Muscle of arm (tissue), 14 donors: Measurements from ENCODE around the gene SCN2A. TPM values are rescaled to one million over a fixed set of nuclear protein-coding genes. Genes with fewer than 3 reads are reported as not detected.

Experiments
- DNase-seq: peaks from one replicate; pipeline ENCODE4 v3.0.0-alpha.2; 2013
- long read RNA-seq, 11 donors: transcript quantifications; one replicate each; lab custom pipeline, GENCODE V29; 2026
- polyA plus RNA-seq, 12 donors: library from polyadenylated mRNA; unstranded; fragments of 120-200 nt; gene quantifications; one replicate each; pipeline ENCODE4 v1.2.1, GENCODE V29; 2013; ENCODE audit not compliant: insufficient read length in 12 of 12

Gene SCN2A
- under 1 TPM in 9 of 12 donors, not detected in 3; 0.01 to 0.23 (median 0.10) TPM for polyA plus RNA-seq
- long read RNA-seq, donor 1 = 0 reads
- long read RNA-seq, donor 2 = 0 reads
- long read RNA-seq, donor 3 = 0 reads
- long read RNA-seq, donor 4 = 0 reads
- long read RNA-seq, donor 5 = 0 reads
- long read RNA-seq, donor 6 = 0 reads
- long read RNA-seq, donor 7 = 0 reads
- long read RNA-seq, donor 8 = 0 reads
- long read RNA-seq, donor 9 = 0 reads
- long read RNA-seq, donor 10 = 0 reads
- long read RNA-seq, donor 11 = 0 reads

DNA sequence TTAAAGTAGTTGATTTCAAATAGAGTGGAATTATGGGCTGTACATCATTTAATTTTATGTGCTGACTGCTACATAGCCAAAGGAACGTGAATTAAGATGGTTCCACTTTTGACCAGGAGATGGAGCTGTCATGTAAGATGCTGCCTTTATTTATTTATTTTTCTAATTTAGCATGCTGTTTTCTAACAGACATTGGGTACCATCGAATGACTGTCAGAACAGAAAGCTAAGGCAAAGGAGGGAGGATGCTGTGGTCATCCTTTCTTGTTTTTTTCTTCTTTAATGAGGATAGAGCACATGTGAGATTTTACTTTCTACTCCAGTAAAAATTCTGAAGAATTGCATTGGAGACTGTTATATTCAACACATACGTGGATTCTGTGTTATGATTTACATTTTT, at the start of gene SCN2A:
Gene SCN2A, plus strand, starts transcription at position 185 of the 400 bp plus-strand sequence. CDS start 56,410 bp downstream, outside the sequence.
- DNase-seq = peak; percentile 8

DNA sequence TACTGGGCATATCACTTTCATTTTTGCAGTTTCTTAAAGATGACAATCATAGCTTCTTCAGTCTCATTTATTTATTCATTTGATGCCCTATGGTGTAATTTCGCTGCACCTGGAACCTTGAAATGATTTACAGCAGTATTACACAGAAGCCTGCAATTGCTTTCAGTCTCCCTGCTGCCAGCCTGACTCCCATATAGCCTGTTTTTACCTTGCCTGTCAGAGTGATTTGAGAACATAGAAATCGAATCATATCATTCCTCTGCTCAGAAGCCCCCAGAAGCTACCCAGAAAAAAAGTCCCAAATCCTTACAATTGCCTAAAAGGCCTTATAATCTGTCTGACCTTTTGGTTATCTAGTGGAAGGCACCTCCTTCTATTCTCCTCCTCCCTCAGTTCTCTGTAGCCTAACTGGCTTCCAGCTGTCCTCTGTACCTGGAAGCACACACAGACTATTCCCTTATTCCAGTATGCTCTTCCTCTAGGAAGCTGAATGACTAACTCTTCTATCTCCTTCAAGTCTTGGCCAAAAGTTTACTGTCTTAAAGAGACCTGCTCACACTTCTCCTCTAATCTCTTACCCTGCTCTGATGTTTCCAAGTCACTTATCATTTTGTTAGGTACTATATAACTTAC, 48.0 kb upstream of the SCN2A start:
- no peak for DNase-seq

DNA sequence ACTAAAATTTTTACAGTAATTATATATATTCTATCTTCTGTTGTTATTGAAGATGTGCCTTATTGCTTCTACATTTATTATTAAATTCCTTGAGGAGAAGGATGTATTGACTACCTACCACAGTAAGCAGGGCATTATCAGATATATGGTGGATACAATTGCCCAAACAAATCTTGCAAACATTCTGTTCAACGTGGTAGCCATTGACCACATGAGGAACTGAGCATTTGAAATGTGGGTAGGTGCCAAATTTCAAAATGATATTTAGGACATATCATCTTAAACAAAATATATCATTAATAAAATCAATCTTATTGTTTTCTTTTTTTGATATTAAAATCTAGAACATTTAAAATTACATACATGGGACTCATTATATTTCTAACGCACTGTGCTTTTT, 46.5 kb upstream of the SCN2A start:
- no peak for DNase-seq

DNA sequence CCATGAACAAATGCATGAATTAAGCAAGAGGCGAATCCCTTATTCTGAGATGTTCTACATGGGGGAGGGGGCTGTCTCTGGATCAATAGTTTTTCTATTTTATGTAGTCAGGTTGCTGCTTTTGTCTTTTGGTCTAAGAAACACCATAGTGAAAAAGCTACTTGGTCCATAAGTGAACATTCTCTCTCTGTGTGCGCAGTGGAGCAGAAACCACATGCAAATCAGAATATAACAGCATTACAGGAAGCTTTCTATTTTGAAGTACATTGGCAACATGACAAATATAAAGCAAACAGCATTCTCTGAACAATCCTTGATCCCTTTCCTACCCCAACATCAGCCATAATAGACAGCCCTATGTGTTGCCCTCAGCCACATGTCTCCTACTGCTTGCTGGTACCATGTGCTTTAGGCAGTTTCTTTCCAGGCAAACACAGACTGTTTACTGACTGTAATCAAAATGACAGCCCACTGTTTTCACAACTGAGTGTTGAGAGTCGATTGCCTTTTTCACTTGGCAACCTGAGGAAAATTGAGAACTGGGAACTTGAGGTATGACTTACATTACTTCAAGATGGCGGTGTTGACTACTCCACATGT, 45.9 kb upstream of the SCN2A start:
- DNase-seq = no peak

DNA sequence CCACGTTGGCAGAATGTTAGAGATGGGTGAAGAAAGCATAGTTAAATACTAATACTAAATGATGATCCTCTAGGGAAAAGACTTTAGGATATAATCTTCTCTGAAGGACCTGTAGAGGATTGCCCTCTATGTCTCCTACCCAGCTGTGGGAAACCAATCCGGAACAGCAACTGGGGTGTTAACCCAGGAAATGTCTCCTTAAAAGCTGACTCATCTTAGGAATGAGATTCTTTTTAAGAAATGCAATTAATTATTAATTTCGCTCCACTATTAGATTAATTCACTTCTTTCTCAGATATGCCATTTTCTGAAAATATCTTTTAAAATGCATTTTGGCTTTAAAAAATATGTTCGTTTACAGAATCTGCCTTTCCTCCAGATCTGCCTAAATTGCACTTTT, 42.8 kb upstream of the SCN2A start:
- no peak for DNase-seq

DNA sequence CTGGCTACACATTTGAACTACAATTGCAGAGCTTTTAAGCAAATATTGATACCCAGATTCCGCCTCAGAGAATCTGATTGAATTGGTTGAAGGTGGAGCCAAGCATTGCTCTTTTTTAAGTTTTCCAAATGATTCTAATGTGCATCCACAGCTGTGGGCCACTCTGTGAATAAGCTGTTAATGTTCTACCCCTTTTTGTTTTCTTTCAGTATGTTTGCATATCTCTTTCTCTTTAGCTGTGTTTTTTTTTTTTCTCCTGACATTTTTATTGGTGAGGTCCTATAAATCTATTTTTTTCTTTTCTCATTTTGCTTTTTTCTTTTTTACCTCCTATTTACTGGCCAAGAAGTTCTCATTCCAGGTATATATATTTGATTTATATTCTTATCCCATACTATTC, 41.9 kb upstream of the SCN2A start:
- DNase-seq = no peak

DNA sequence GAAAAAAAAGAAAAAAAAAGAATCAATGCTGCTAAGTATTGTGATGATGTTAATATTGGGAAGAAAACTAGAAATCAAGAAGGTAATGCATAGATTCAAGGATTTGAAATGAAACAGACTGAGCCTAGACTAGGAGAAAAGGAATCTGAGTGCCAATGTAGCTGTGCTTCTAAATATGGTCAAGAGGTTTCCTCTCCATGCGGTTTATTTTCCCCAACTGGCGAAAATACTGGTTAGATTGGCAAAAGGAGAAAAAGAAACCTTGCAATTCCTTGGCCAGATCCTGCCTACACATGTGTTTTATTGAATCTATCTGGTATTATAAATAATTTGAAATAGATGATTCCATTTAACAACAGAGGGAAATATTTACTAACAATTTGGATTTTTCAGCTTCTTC, 41.0 kb upstream of the SCN2A start:
- no peak for DNase-seq

DNA sequence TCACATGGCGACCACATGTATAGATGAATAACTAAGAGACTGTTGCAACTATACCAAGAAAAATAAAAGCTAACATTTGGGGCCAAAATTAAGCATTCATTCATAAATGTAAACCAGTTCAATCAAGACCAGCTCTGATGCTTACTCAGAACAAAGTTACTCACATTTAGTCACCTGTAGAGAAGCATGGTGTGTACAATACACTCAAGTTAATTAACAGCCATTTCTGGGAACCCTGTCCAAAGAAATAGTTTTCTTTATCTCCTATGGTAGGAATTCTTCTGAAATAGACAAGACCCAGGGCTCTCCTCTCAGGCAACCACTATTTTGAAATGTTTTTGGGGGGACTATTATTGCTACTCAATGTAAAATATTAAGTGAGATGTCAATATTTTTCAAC, 37.0 kb upstream of the SCN2A start:
- DNase-seq = no peak

DNA sequence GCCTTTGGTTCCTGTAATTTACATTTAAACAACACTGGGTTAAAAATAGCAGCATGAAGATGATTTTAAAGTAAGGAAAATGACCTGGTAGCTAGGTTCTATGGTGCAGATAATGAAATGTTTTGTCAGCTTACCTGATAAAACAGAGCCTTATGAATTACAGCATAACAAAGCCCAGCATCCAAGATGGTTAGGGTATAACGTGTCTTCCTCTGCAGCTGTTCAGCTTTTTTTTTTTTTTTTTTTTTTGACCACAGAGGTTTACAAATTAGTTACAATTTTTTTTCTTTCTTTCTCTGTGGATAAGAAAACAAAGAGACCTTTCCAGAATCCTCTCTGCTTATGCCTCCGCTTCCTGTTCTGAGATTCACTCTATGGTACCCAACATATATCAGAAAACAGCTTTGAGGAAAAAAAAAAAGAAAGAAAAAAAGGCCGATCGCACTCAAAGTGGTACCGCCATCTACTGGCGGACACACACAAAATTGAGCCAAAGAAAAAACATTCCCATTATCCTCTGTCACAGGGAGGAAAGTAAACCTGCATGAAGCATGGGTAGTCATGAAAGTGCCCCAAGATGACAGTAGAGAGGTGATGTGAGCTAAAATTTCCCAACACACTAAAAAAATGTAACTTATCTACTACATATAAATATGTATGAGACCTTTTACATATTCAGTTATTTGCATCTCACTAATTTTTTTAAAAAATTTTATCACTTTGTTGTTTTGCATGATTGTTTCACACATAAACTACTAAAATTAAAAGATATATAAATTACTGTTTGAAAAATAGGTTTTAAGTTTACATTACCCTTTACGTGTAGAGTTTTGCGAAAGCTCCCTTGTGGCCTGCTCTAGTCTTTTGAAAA, 35.3 kb upstream of the SCN2A start, which contains the start of gene SCN3A:
Gene SCN3A, minus strand, starts transcription at position 362 of the 871 bp plus-strand sequence. CDS start 27,656 bp downstream, outside the sequence.
- peak; percentile 51 for DNase-seq

DNA sequence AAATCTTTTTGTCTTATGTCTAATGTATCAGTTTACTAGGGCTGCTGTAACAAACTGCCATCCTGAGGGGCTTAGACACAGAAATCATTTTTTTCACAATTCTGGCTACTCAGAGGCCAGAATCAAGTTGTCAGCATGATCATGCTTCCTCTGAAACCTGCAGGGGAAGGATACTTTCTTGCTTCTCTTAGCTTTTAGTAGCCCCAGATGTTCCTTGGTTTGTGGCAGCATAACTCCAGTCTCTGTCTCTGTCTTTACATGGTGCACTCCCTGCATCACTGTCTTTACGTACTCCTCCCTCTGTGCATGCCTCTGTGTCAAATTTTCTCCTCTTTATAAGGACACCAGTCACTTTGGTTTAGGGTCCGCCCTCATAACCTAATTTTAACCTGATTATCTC, 33.3 kb upstream of the SCN2A start:
- DNase-seq = no peak

DNA sequence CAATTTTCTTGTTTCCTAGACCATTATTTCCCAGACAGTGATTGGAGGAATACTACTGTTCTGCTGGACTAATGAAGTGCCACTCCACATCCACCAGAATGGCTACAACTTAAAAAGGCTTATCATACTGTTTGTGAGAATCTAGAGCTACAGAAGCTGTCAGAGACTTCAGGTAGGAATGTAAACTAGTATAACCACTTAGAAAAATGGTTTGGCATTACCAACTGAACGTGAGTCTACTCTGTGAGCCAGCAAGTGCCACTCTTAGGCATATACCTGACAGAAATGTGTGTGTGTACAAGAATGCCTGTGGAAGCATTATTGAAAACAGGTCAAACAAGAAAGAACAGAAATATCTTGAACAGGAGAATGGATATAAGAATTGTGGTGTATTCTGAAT, 31.1 kb upstream of the SCN2A start:
- DNase-seq = no peak

DNA sequence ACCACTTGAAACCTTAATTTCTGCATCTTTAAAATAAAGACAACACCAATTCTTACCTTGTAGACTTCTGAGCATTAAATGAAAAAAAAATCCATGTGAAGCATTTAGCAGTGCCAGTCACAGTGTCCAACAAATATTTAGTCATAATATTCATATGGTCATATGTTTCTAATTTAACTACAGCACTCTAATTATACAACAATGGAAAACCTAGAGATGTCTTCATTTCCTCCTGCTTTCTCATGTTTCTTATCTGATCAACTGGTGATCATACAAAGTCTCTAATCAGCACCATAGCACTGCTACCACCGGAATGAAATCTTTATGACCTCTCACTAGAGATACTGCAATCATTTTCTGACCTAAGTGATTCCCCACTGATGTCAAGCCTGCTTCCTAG, 25.1 kb upstream of the SCN2A start:
- no peak for DNase-seq

DNA sequence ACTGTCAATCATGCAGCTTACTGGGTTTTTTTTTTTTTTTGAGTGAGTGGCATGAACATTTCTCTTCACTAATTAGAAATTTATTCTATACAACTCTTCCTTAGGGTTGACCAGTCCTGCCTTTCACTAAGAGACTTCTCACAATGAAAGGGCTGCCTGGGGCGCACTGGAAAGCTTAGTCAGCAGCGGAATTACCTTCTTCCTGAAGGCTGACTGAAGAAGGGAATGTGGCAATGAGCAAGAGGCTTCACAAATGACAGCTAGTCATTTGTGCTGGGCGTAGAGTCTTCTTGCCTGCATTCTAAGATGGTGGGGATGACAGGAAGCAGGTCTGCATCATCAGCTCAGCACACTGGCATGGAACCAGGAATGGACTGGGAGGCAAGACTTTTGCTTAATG, 19.7 kb upstream of the SCN2A start:
- no peak for DNase-seq

DNA sequence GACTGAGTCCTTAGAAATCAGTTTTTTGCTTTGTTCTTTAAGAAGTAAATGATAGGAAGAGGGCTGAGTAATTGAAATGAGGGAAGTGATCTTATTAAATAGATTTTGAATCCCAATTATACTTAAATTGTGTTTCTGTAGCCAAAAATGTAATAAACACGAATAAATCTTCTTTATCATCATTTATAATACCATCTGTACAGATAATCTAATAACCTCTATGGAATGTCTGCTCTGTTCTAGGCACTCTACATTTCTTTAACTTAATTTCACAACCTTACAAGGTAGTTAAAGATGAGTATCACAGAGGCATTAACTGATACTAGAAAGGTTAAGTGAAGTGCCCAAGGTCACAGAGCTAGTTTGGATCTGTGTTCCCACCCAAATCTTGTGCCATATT, 14.3 kb upstream of the SCN2A start:
- DNase-seq = no peak

DNA sequence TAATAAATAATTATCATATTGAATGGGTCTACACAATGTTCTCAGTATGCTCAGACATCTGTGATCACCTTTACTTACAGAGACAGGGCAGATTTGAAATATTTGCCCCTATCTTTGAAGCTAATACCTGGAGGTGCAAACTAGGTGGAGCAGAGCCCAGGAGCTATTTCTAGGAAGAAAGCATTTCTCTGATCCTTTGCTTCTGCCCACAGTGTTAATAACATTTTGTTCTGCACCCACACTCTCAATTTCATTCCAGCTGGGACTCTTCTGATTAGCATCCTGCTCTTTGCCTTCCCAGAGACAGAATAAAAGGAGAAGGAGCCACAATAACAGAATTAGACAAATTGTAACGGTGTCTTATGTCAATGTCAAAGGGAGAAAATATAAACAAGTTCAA, 11.6 kb upstream of the SCN2A start:
- DNase-seq = no peak

DNA sequence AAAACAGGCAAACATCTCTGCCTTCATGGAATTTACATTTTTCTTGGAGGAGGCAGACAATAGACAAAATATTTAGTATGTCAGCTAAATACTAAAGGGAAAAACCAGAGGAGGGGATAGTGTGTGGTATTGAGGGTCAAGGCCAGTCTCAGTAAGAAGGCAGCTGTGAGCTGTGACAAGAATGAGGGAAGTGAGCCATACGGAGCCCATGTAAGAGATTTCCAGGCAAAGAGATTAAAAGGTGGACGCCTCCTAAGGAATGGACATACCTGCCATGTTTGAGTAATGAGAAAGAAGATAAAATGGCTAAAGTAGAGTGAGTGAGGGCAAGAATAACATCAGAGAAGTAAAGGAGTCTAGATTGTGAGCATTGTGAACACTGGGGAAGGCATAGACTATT, 2.2 kb upstream of the SCN2A start:
- DNase-seq = no peak

DNA sequence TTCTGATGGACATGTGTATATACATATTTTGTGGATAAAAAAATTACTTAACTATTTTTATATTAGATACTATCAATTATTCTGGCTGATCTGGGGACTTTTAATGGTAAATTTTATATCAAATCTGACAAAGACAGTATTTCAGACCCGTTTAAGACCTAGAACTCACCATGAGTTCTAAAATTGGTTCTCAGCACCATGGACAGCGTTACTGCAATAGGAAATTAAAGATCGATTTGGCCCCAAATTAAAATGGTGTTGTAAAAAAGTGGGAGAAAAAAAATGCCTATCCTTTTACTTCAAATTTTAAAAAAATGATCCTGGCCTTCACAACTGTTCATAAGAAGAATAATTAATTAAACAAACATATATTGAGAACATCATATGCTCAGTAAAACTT, 919 bp upstream of the SCN2A start:
- peak; percentile 40 for DNase-seq

DNA sequence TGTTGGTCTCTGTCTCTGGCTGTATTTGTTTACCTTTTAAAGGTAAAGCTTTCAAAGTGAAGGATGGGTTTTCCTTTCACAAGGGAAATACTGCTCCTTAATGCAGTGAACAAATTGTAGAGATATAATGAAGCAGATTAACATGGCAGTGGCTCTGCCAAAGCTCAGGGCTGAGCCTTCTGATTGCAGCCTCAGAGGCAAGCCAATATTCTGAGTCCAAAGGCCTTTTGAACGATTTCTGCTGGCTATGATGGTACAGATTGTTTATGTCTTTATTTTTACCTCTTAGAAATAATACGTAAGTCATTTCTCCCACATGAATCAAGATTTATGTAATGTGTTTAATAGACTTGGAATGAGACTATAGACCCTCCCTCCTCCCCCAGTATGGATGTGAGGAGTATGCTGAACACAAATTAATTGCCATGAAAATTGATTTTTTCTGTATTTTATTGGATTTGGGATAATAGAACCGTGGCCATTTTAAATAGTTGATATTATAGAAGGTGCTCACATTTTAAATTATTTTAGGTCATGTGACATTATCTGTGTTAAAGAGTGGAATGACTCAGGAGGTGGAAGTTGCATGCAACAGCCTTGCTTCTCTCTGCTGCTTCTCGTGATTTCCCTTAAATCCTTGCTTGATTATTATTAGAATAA, 772 bp downstream of the SCN2A start:
- DNase-seq = no peak

DNA sequence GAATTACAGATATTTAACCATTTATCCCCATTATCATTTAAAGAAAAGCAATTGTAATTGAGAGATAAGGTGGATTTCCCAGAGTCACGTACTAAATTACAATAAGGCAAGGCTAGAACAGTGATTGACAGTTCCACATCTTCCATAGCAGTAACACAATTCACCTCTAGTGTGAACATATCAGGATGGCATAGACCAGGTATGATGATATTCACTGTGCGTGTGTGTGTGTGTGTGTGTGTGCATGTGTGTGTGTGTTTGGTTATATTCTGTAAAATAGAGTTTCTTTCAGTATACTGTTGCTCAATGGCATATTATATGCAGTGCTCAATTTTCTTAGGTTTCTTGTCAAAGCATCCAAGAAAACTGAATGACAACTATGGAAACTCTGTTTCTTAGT, 1.7 kb downstream of the SCN2A start:
- DNase-seq = no peak

DNA sequence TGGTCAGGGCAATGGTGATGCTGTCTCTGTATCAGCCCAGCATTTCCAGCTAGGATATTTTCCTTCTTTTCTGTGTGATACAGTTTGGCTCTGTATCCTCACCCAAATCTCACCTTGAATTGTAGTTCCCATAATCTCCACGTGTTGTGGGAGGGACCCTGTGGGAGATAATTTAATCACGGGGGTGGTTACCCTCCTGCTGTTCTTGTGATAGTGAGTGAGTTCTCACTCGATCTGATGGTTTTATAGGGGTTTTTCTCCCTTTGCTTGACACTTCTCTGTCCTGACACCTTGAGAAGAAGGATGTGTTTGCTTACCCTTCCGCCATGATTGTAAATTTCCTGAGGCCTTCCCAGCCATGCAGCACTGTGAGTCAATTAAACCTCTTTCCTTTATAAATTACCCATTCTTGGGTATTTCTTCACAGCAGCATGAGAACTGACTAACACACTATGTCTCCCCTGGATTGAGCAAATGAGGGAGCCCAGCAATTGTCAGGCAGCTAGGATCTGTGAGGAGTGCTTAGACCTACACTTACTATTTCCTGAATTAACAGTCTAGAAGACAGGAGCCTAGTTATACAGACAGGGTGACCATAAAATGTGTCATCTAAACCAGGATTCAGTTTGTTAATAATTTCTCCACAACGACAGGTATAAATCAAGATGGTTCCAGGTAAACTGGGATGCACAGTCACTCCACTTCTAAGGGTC, 6.0 kb downstream of the SCN2A start:
- DNase-seq = no peak

DNA sequence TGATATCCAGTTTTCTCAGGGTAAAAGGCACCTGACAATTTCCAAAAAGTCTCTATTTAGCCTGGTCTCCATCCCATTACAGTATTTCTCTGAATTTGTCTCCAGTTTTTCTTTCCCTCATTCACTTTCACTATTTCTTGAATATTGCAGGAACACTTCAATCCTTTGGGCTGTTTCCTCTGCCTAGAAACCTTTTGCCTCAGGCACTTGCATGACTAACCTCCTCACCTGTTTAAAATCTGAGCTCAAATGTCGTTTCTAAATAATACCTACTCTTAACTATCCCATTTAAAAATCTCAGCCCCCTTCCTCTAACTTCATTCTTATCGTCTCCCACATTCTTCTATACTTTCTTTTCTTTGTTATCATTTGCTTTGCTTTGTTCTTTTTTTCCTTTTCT, 9.0 kb downstream of the SCN2A start:
- no peak for DNase-seq
